HG02759 (cell line): ENCODE results near the gene ZHX3.
A peak's percentile ranks its signal among the peaks of the same experiment; 100 is the strongest.

ENCODE experiments used
- ATAC-seq: cut with Tn5 transposase; IDR thresholded peaks from one replicate; pipeline ENCODE4 v1.9.1; 2021; ENCODE audit warnings: mild to moderate bottlenecking, moderate library complexity; ENCODE audit not compliant: unreplicated experiment

The ZHX3 gene

DNA sequence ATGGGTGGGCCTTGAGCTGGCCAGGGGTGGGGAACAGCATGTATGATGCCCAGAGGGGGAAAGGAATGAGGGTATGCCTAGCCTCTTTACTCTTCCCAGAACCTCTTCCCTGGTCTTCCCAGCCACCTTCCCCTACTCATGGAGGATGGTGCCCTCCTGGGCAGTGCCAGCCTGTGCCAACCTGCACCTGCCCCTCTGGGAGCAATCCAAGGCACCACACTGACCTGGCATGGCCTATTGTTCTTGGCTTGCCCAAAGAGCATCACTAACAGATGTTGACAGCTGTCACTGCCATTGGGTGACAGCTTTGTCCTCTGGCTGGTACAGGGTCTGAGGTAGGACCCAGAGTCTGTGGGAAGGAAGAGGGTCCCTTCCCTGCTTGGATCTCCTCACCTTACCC is 36.0 kb upstream of the ZHX3 start:
- ATAC-seq = no peak

DNA sequence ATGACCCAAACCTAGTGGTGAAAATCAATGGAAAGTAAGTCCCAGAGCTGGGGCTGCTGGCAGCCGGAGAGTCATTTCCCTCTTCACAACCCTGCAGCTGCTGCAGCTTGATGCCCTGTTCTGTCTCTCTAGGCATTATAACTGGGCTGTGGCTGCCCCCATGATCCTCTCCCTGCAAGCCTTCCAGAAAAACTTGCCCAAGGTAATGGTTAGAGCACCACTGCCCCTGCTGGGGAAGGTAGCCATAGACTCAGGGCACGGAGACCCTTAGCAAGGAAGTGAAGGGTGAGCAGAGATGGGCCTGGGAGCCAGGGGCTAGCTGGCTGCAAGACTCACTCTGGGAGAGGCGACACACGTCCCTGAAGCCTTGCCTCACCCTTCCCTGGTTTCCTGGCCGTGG is 35.1 kb upstream of the ZHX3 start:
- ATAC-seq = no peak

GRCh38 chr20:41352106-41352505 is 34.6 kb upstream of the ZHX3 start:
- no peak for ATAC-seq

- ATAC-seq = no peak
These were observed 33.0 kb upstream of the ZHX3 start for GRCh38 chr20:41350408-41350962.

DNA sequence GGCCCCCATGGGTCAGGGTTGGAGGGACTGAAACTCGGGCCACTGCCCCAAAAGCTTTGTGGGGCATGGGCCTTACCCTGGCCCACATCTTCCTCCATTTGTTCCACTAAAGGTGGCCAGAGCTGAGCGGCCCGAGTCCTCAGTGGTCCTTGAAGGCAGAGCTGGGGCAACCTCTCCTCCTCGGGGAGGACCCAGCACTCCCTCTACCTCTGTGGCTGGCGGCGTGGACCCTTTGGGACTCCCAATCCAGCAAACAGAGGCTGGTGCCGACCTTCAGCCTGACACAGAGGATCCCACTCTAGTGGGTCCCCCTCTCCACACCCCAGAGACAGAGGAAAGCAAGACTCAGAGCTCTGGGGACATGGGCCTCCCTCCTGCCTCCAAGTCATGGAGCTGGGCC is 32.4 kb upstream of the ZHX3 start:
- ATAC-seq = no peak

GRCh38 chr20:41349266-41349665 is 31.7 kb upstream of the ZHX3 start:
- ATAC-seq = no peak

GRCh38 chr20:41348430-41349172 is 31.1 kb upstream of the ZHX3 start:
- no peak for ATAC-seq

DNA sequence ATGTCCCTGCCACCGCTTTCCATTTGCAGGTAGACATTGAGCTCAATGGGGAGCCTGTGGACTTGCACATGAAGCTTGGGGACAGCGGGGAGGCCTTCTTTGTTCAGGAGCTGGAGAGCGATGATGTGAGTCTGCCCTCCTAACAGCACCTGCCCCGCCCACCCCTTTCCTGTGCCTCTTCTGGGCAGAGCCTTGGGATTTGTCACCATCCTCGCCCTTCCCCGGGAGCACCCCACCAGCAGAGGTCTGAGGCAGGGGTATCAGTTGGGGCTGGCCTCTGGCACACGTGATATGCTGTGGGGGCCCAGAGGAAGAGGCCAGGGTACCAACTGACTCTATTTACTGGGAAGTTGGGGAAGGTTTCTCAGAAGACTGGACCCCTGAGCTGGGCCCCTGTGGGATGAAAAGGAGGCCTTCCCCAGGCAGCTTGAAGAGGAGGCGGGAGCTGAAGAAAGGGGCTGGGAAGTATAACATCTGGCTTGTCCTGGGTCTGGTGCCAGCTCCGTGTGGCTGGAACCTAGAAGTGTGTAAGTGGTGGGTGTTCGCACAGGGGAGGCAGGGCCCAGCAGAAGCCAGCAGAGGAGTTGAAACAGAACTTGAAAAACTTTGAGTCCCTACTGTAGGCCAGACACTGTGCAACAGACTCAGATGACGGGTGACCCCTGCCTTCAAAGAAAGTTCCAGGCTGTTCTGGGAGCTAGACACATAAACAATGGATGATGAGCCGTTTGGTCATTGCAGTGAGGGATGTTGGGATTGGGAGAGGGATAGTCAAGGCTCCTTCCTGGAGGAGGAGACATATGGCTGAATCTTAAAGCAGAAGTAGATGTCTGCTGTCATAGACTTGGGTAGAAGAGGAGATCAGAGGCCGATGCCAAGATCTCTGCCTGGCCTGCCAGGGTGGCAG is 30.2 kb upstream of the ZHX3 start:
- ATAC-seq = no peak

DNA sequence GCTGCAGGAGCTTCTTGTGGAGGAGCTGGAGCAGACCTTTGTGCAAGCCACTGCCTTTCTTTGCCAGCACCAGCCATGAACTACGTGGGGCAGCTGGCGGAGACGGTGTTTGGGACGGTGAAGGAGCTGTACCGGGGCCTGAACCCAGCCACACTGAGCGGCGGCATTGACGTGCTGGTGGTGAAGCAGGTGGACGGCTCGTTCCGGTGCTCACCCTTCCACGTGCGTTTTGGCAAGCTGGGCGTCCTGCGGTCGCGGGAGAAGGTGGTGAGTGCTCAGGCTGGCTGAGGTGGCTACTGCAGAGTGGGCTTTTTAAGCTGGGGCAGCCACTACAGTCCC is 28.2 kb upstream of the ZHX3 start:
- ATAC-seq = no peak

- ATAC-seq = no peak
These were observed 27.6 kb upstream of the ZHX3 start for GRCh38 chr20:41344938-41345728.

DNA sequence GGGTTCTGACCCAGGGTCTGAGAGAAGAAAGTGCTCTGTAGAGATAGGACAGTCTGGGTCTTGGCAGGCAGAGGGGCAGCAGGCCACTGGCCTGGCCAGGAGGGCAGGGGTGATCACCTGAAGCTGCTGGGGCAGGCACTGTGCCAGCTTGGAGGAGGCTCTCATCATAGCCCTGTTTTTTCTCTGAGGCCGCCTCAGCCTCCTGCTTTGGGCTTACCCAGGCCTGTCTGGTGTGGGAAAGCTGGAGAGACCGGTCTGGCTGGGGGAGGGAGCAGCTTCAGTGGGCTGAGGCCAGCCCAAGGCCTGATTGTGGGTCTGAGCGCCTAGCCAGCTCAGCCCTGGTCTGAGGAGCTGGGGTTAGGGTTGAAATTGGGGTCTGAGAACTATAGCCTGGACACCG is 26.9 kb upstream of the ZHX3 start:
- ATAC-seq = no peak

GRCh38 chr20:41342474-41343464 is 25.2 kb upstream of the ZHX3 start:
- no peak for ATAC-seq

DNA sequence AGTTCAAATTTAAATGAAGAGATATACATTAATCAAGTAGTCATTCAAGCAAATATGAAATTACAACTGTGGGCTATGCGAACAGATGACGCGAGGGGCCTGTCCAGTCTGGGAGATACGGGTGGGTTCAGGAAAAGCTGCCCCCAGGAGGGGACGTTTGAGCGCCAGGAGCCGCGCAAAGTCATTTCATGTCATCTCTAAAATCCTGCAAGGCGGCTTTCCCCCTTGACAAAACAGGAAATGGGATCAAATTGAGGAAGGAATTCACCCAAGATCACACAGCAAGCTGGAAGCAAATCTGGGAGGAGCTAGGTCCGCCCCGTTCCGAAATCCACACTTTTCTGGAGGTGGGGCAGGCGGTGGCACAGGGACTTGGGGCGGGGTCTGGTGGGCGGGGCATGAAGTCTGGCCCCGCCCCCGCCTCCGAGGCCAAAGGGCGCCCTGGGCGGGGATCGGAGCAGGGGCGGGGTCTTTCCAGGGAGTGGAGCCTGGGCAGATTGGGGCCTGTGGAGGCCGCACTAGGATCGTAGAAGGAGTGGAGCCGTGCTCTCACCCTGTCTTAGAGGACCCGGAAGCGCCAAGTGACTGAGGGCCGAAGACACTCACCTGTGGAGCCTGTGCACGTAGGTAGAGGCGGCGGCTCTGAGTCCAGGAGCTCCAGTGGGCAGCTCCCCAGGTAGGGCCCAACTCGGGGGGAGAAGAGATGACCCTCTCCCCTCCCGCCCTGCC is 23.0 kb upstream of the ZHX3 start, which contains the start of gene LPIN3:
TSS of gene LPIN3 (plus strand) at position 495 of the 729 bp plus-strand sequence. CDS start 4,983 bp downstream, outside the sequence.
- ATAC-seq = peak; percentile 20

DNA sequence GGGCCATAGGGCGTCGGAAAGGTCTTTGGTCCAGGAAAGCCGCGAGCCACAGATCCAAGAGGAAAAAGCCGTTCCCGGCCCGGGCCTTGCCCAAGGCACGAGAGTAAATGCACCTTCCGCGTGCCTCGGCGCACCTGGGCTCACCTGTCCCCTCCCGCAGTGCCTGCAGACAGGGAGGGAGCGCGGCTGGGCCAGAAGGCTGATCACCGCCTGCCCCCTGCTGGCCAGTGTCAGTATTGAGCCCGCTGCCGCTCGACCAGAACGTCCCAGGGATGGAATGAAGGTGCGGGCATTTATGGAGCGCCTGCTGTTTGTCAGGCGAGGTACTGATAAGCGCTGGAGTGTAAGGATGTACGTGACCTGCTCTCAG is 22.4 kb upstream of the ZHX3 start:
- ATAC-seq = peak; percentile 76

GRCh38 chr20:41336711-41337492 is 19.4 kb upstream of the ZHX3 start:
- ATAC-seq = no peak

DNA sequence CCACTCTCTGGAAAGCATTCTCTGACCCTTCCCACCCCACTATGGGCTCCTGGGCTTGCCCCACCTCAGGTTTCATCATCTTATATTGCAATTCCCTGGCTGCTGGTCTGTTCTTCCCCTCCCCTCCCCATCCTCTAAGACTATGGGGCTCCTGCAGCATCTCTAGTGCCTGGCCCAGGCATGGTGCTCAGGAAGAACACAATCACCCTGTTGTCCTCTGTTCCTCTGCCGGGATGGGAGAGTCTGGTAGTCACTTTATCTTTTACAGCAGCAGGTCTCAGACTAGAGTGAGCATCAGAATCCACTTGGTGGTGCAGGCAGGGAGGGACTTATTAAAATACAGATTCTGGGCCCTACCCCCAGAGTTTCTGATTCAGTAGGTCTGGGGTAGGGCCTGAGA is 18.1 kb upstream of the ZHX3 start:
- no peak for ATAC-seq

- no peak for ATAC-seq
These were observed 17.2 kb upstream of the ZHX3 start for GRCh38 chr20:41334443-41335421.
